Common myeloid progenitor, CD34-positive (primary cell): ENCODE data around the gene TYRP1.

Experiments used
- CTCF ChIA-PET: fragments of 350-600 bp; sonication (Branson Sonifier 250); formaldehyde crosslinking; loops from one replicate; lab custom pipeline; 2021; ENCODE audit warnings: antibody characterized with exemption; lab: Charles Lee
- POLR2A ChIA-PET: fragments of 350-600 bp; sonication (Branson Sonifier 250); formaldehyde crosslinking; loops from one replicate; lab custom pipeline; 2021; ENCODE audit warnings: antibody characterized with exemption; lab: Charles Lee
- DNase-seq, 3 donors: peaks; one replicate each; pipeline versions ENCODE4 v3.0.0 to v3.0.0-alpha.2; 2013
- H3K27ac ChIP-seq, 2 experiments: 1 replicate in 1 of 2; 2 replicates in 1 of 2; pipeline ENCODE4 v1.7.0; 2013; ENCODE audit warnings: inconsistent platforms in 2 of 2, low read length in 2 of 2, mild to moderate bottlenecking in 2 of 2, low read depth in 1 of 2, moderate library complexity in 1 of 2; ENCODE audit not compliant: severe bottlenecking in 2 of 2, insufficient read depth in 1 of 2, poor library complexity in 1 of 2
- H3K27me3 ChIP-seq, 5 experiments: replicated peaks in 2 of 5; 1 replicate in 3 of 5; 2 replicates in 2 of 5; pipeline versions ENCODE4 v1.6.1 to v1.7.0; 2013; ENCODE audit warnings: low read length in 4 of 5, mild to moderate bottlenecking in 2 of 5, moderate library complexity in 2 of 5, inconsistent platforms in 1 of 5; ENCODE audit not compliant: insufficient read depth in 5 of 5, control insufficient read depth in 4 of 5
- H3K36me3 ChIP-seq, 4 experiments: 1 replicate in 2 of 4; 2 replicates in 2 of 4; pipeline versions ENCODE4 v1.6.1 to v1.7.0; 2013; ENCODE audit warnings: low read length in 3 of 4, control low read depth in 1 of 4, mild to moderate bottlenecking in 1 of 4; ENCODE audit not compliant: control insufficient read depth in 4 of 4, insufficient read depth in 4 of 4
- H3K4me1 ChIP-seq, 4 experiments: 1 replicate in 3 of 4; 2 replicates in 1 of 4; pipeline versions ENCODE4 v1.6.1 to v1.7.1; 2013; ENCODE audit warnings: low read length in 3 of 4, mild to moderate bottlenecking in 3 of 4, control low read depth in 1 of 4, inconsistent platforms in 1 of 4, moderate library complexity in 1 of 4; ENCODE audit not compliant: control insufficient read depth in 4 of 4, insufficient read depth in 4 of 4; ENCODE audit errors: control extremely low read depth in 1 of 4
- H3K4me3 ChIP-seq, 7 experiments: 1 replicate in 4 of 7; 2 replicates in 3 of 7; pipeline versions ENCODE4 v1.5.1 to v1.7.0; 2013; ENCODE audit warnings: mild to moderate bottlenecking in 7 of 7, low read length in 6 of 7, moderate library complexity in 6 of 7, inconsistent platforms in 2 of 7, low read depth in 2 of 7, control low read depth in 1 of 7; ENCODE audit not compliant: insufficient read depth in 4 of 7, control insufficient read depth in 1 of 7; ENCODE audit errors: extremely low read depth in 1 of 7
- H3K9me3 ChIP-seq, 5 experiments: 1 replicate in 4 of 5; 2 replicates in 1 of 5; pipeline versions ENCODE4 v1.6.1 to v1.7.1; 2013; ENCODE audit warnings: low read length in 4 of 5, mild to moderate bottlenecking in 2 of 5, inconsistent platforms in 1 of 5, low read depth in 1 of 5, moderate library complexity in 1 of 5; ENCODE audit not compliant: control insufficient read depth in 4 of 5, insufficient read depth in 2 of 5; ENCODE audit errors: control extremely low read depth in 1 of 5
- WGBS: methylation state at CpG from one replicate; pipeline ENCODE4 v1.1.5; 2013; ENCODE audit not compliant: insufficient coverage; 5-methylcytosine and 5-hydroxymethylcytosine counted together

Gene TYRP1

DNA sequence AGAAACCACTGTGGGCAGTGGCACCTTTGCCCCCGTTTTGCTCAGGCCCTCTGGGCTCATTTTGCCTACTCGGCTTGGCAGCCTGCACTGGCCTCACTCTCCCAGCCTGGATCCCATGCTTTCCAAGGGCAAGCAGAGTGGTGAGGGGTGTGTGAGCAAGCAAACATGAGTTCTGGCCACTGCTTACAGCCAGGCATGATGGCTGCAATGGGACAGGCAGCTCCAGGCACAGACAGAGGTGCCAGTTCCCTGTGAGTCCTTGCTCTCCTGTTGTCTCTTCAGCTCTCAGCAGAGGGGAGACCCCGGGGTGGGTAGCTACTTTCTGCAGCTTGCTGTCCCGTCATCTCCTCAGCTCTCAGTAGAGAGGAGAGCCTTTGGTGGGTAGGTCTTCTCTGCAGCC, 35.2 kb upstream of the TYRP1 start:
- Histone ChIP-seq H3K27ac (no peak overlapping the region), H3K27me3 (no peaks in the 10 kb centered on the region), H3K4me3 (no peak overlapping the region), H3K4me1 (peaks cover 0 to 8% (median under 1%) of the 10 kb centered on the region in 4 experiments), H3K36me3 (no peaks in the 10 kb centered on the region), H3K9me3 (peaks cover 0 to 6% (median 4%) of the 10 kb centered on the region in 5 experiments)
- no peak for DNase-seq
- ChIA-PET CTCF (no interaction called here), POLR2A (no interaction called here)
- WGBS, result 97% methylated on average over 3 of the region's 4 CpGs

DNA sequence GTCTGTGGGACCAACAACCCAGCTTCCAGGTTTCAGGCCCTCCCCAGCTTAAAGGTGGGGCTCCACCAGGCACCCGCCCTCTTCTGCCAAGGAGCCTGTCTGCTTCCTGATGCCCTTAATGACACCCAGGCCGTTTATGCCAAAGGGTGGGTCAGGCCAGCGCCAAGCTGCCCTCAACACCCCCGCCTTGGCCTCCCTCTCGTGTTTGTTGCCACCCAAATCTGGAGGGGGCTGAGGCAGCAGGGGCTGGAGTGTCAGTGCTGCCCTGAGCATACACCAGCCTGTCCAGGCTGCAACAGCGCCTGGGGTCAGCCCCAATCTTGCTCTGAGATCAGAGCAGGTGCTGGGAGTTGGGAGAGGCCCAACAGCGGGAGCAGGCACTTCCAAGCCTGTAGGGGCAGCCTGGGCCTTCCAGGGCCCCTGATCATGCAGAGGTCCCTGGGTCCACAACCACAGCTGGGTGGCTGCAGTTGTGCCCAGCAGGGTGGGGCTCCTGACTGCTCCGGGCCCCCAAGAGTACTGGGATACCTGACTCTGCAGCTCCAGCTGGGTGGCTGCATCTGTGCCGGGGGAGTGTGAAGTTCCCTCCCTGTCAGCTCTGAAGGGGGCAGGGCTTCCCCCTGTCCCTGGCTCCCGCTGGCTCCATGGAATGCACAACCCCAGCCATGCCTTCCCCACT, 34.5 kb upstream of the TYRP1 start:
- Histone ChIP-seq H3K9me3 (peaks cover 0 to 6% (median 4%) of the 10 kb centered on the region in 5 experiments), H3K36me3 (no peaks in the 10 kb centered on the region), H3K4me1 (peaks cover 0 to 8% (median under 1%) of the 10 kb centered on the region in 4 experiments), H3K4me3 (no peak overlapping the region), H3K27me3 (no peaks in the 10 kb centered on the region), H3K27ac (no peak overlapping the region)
- no peak for DNase-seq
- ChIA-PET POLR2A (no interaction called here), CTCF (no interaction called here)
- 96% methylated on average over 10 of the region's 10 CpGs for WGBS

DNA sequence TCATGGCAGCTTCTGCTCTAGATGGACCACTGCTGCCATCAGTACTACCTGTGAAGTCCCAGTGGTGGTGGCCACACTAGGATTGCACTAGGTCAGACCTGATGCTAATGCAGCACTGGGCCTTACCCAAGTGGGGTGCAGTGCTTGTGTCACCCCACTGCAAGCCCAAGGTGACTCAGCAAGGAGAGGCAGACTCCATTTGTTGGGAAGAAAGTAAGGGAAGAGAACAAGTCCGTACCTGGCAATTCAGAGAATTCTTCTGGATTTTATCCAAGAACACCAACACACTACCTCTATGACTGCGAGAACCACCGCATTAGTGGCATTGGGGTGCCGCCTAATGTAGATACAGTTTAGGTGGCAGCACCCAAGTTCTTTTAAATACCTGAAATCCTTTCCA, 34.0 kb upstream of the TYRP1 start:
- peaks cover 0 to 6% (median 4%) of the 10 kb centered on the region in 5 experiments for H3K9me3 ChIP-seq
- DNase-seq, result no peak
- ChIA-PET POLR2A (no interaction called here), CTCF (no interaction called here)
- no peak overlapping the region for H3K4me3 ChIP-seq
- WGBS, result no CpG with 5 or more reads among the region's 4 CpGs
- H3K36me3 ChIP-seq, result no peaks in the 10 kb centered on the region
- H3K27ac ChIP-seq, result no peak overlapping the region
- H3K27me3 ChIP-seq, result no peaks in the 10 kb centered on the region
- H3K4me1 ChIP-seq, result peaks cover 0 to 8% (median under 1%) of the 10 kb centered on the region in 4 experiments

DNA sequence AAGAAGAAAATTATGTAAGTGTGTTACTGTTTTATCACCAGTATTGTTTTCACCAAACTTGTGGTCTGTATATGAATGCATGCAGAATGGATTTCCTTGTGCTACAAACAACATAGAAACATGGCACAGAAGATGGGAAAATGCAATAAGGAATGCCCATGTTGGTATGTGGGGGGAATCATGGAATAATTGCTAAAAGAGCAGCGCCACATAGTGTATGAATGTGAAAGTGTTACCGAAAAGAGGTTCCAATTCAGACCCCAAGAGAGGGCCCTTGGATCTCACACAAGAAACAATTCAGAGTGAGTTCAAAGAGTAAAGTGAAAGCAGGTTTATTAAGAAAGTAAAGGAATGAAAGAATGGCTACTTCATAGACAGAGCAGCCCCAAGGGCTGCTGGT, 26.4 kb upstream of the TYRP1 start:
- no peaks in the 10 kb centered on the region for H3K36me3 ChIP-seq
- 86% methylated on average over 2 of the region's 2 CpGs for WGBS
- CTCF ChIA-PET, result no interaction called here

DNA sequence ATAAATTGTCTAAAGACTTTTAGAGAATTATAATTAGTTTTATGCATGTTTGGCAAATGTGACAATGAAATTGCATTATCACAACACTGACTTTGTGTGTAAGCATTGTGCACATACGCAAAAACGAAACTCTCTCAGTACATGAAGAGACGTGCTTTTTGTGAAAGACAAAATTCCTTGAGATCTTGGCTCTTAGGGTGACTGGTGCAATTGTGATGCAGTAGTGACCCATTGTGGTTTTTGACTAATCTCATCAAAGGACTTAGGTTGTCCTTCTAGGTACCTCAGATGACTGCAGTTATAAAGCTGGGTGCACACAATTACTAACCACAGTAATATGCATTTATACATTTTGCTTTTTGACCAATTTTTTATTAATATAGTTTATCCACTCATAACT, 25.3 kb upstream of the TYRP1 start:
- Histone ChIP-seq H3K27me3 (no peaks in the 10 kb centered on the region), H3K36me3 (no peaks in the 10 kb centered on the region), H3K4me1 (no peaks in the 10 kb centered on the region), H3K4me3 (no peak overlapping the region), H3K9me3 (no peaks in the 10 kb centered on the region), H3K27ac (no peak overlapping the region)
- 100% methylated on average over 3 of the region's 3 CpGs for WGBS
- POLR2A ChIA-PET, result no interaction called here
- DNase-seq, result no peak
- CTCF ChIA-PET, result no interaction called here

More for the DNA sequence above, 26.4 kb upstream of the TYRP1 start:
- no peak for DNase-seq
- H3K27ac ChIP-seq, result no peak overlapping the region
- no peak overlapping the region for H3K4me3 ChIP-seq
- no peaks in the 10 kb centered on the region for H3K4me1 ChIP-seq
- POLR2A ChIA-PET, result no interaction called here
- H3K27me3 ChIP-seq, result no peaks in the 10 kb centered on the region
- H3K9me3 ChIP-seq, result no peaks in the 10 kb centered on the region

DNA sequence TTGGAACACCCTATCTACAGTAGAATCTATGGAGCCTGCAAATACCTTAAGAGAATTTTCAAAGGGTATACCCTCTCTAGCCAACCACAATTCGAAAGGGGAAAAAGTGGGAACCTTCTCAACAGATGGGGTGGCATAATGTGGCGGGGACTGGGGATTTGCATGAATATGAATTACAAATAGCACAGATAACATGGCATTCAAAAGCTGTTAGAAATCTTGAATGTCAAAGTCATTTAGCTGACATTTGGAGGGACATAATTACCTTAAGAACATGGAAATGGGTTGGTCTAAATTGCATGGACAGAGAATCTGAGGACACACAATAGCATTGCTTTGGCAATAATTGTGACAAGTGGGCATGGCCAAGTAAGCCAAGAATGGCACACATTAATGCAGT, 23.2 kb upstream of the TYRP1 start:
- ChIA-PET CTCF (no interaction called here), POLR2A (no interaction called here)
- Histone ChIP-seq H3K4me3 (no peak overlapping the region), H3K27me3 (no peaks in the 10 kb centered on the region), H3K27ac (no peak overlapping the region), H3K9me3 (no peaks in the 10 kb centered on the region), H3K36me3 (no peaks in the 10 kb centered on the region), H3K4me1 (no peaks in the 10 kb centered on the region)
- no peak for DNase-seq
- WGBS, result 100% methylated on average over 1 of the region's 2 CpGs

DNA sequence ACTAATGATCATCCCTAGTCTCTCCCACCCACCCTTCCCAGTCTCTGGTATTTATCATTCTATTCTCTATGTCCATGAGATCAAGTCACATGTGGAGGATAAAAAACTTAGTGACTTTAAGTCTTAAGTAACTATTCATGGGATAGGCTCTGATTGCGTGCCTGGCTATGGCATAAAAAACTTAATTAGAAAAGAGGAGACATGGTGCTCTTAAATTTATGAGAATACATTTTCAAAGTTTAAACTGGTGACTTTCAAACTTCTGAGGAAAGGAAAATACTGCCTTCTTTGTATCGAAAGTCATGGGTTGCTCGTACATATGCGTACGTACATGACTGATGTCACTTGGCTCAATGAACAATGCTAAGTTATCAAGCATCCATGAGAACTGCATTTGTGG, 18.2 kb upstream of the TYRP1 start:
- H3K27ac ChIP-seq, result no peak overlapping the region
- H3K9me3 ChIP-seq, result no peaks in the 10 kb centered on the region
- ChIA-PET POLR2A (no interaction called here), CTCF (no interaction called here)
- no peak overlapping the region for H3K4me3 ChIP-seq
- no peaks in the 10 kb centered on the region for H3K27me3 ChIP-seq
- 97% methylated on average over 5 of the region's 5 CpGs for WGBS
- no peaks in the 10 kb centered on the region for H3K36me3 ChIP-seq
- H3K4me1 ChIP-seq, result no peaks in the 10 kb centered on the region
- no peak for DNase-seq
